Measurements from ENCODE around the gene ABCB1. TPM values are rescaled to one million over a fixed set of nuclear protein-coding genes. Genes with fewer than 3 reads are reported as not detected.

The ABCB1 gene
- total and polyA plus RNA-seq, 2 of the 8 experiments (the other 6 are each of a cell fraction or from before 2014, with no cell fraction given) = 0.51 to 1.2 TPM

GRCh38 chr7:87625101-87625500, 24.4 kb upstream of the ABCB1 start:
- Histone ChIP-seq H3K4me2 (ENCODE audit: insufficient read depth in 1 of 2, low read depth in 2 of 2, low read length in 2 of 2) (no peak overlapping the region), H3K27me3 (replicated peaks in 1 of 4; ENCODE audit: control insufficient read depth in 3 of 4, extremely low read depth in 1 of 4, insufficient read depth in 3 of 4, low read length in 3 of 4) (peaks cover 2 to 24% (median 18%) of the 10 kb centered on the region in 4 experiments; a peak in 6 of 7 replicates), H3K9me3 (ENCODE audit: insufficient read depth in 2 of 2, low read depth in 1 of 2, low read length in 1 of 2) (no peaks in the 10 kb centered on the region), H2BK15ac (ENCODE audit: low read length) (no peak overlapping the region), H2BK5ac (ENCODE audit: low read depth, low read length) (no peak overlapping the region), H3K79me2 (ENCODE audit: control insufficient read depth in 1 of 2, insufficient read depth in 2 of 2, low read length in 2 of 2) (no peaks in the 10 kb centered on the region; a peak in 1 of 4 replicates), H2BK12ac (ENCODE audit: low read depth, low read length) (no peak overlapping the region), H3K18ac (ENCODE audit: extremely low read depth, low read length) (no peak overlapping the region), H4K8ac (ENCODE audit: extremely low read depth, insufficient read depth, low read length) (no peak overlapping the region), H3K79me1 (ENCODE audit: low read depth, low read length) (no peaks in the 10 kb centered on the region), H4K5ac (ENCODE audit: insufficient read length, low read depth, low read length) (no peak overlapping the region), H2BK120ac (replicated peaks; ENCODE audit: low read depth, low read length) (no peak overlapping the region), H4K20me1 (replicated peaks in 1 of 2; ENCODE audit: control insufficient read depth in 1 of 2, insufficient read depth in 2 of 2, low read length in 2 of 2) (no peaks in the 10 kb centered on the region), H2AK5ac (ENCODE audit: low read depth, low read length) (no peak overlapping the region), H3K4me3 (ENCODE audit: extremely low read depth in 1 of 4, insufficient read depth in 2 of 4, low read depth in 3 of 4, low read length in 4 of 4) (no peak overlapping the region), H3K23me2 (ENCODE audit: low read depth, low read length) (peaks cover 17% of the 10 kb centered on the region), H3K14ac (ENCODE audit: insufficient read length) (no peak overlapping the region), H3K4ac (replicated peaks; ENCODE audit: insufficient read length, low read depth, low read length) (no peak overlapping the region), H3K36me3 (ENCODE audit: control insufficient read depth in 2 of 4, insufficient read depth in 4 of 4, low read length in 3 of 4) (no peaks in the 10 kb centered on the region), H2AFZ (ENCODE audit: low read length) (no peak overlapping the region), H3K27ac (ENCODE audit: low read depth, low read length) (no peak overlapping the region), H3K56ac (replicated peaks; ENCODE audit: insufficient read length, low read depth, low read length) (no peak overlapping the region), H3K4me1 (replicated peaks in 1 of 4; ENCODE audit: control insufficient read depth in 3 of 4, insufficient read depth in 4 of 4, low read length in 3 of 4) (peaks cover 0 to 3% (median 0%) of the 10 kb centered on the region in 4 experiments; a peak in 1 of 7 replicates), H4K91ac (replicated peaks; ENCODE audit: insufficient read length, low read length) (no peak overlapping the region), H3K23ac (ENCODE audit: insufficient read length) (no peak overlapping the region), H2BK20ac (ENCODE audit: low read length) (no peak overlapping the region), H3K9ac (replicated peaks in 1 of 4; ENCODE audit: extremely low read depth in 1 of 4, low read depth in 3 of 4, low read length in 3 of 4) (no peak overlapping the region)
- 91% methylated on average over 12 of the region's 15 CpGs; no CpG with 5 or more reads in 1 of the 2 experiments for WGBS, 2 experiments (ENCODE audit: extremely low coverage in 1 of 2, insufficient coverage in 1 of 2, insufficient read length in 1 of 2, insufficient replicate concordance in 2 of 2, low coverage in 1 of 2, low lambda C conversion rate in 2 of 2, missing lambda C conversion rate in 1 of 2)
- CTCF ChIA-PET (ENCODE audit: partially characterized antibody) = interaction anchor here (0.6 kb wide), 1 partner anchor 304 kb away, joined by 3 read pairs; no protein-coding TSS in a partner anchor
- DNase-seq (ENCODE audit: low read depth in 1 of 2, low spot score in 2 of 2) = no peak
- no peak for FAIRE-seq
- TF ChIP-seq SUZ12 (IDR thresholded peaks at IDR 0.05; ENCODE audit: low read length) (no peak), KDM5A (IDR thresholded peaks at IDR 0.05; ENCODE audit: low read length) (no peak), BCL11A (IDR thresholded peaks at IDR 0.05; ENCODE audit: low read depth in 2 of 2, low read length in 2 of 2) (no peak)
- POLR2A ChIA-PET (ENCODE audit: partially characterized antibody) = no interaction called here
